Testis (tissue), 3 donors: ENCODE measurements around the gene CHST8. TPM values are rescaled to one million over a fixed set of nuclear protein-coding genes. Genes with fewer than 3 reads are reported as not detected.

Experiments
- DNase-seq: peaks from one replicate; pipeline ENCODE4 v3.0.0-alpha.2; 2019
- H3K27ac ChIP-seq, 2 donors: fragments of 200-600 bp; sonication (generic); one replicate each; pipeline ENCODE4 v1.5.1; 2019
- H3K27me3 ChIP-seq: fragments of 200-600 bp; sonication (generic); one replicate; pipeline ENCODE4 v1.5.1; 2019
- H3K36me3 ChIP-seq: fragments of 200-600 bp; sonication (generic); one replicate; pipeline ENCODE4 v1.5.1; 2017; ENCODE audit warnings: low read depth; ENCODE audit errors: missing control alignments
- H3K4me1 ChIP-seq: fragments of 200-600 bp; sonication (generic); one replicate; pipeline ENCODE4 v1.5.1; 2019
- H3K4me3 ChIP-seq, 2 donors: fragments of 200-600 bp; sonication (generic); one replicate each; pipeline ENCODE4 v1.5.1; 2017 to 2019
- H3K9me3 ChIP-seq: fragments of 200-600 bp; sonication (generic); one replicate; pipeline ENCODE4 v1.5.1; 2017
- CTCF ChIP-seq, 3 experiments: fragments of 450-650 bp in 2 of 3; fragments of 200-600 bp in 1 of 3; sonication (generic) in 1 of 3; IDR thresholded peaks; one replicate each; pipeline ENCODE4 v1.5.1; 2016 to 2019; ENCODE audit warnings: antibody characterized with exemption in 3 of 3, mild to moderate bottlenecking in 2 of 3, moderate library complexity in 1 of 3
- POLR2A ChIP-seq: fragments of 450-650 bp; IDR thresholded peaks from one replicate; pipeline ENCODE4 v1.6.1; 2017; ENCODE audit warnings: antibody characterized with exemption, mild to moderate bottlenecking, moderate library complexity
- WGBS, 2 donors: methylation state at CpG; one replicate each; pipeline ENCODE4 v1.1.5; 2018; 5-methylcytosine and 5-hydroxymethylcytosine counted together
- intact Hi-C: fragments of 100-400 bp; cut with DNase I; formaldehyde crosslinking; loops from one replicate; pipeline ENCODE4 v1.15.1; 2023; ENCODE audit warnings: low total_unique reads
- polyA plus RNA-seq: library from polyadenylated mRNA; stranded (reverse); fragments of 350-450 nt; fragmentation: Illumina TruSeq; extraction: RNeasy Lipid Tissue Mini Kit (QIAGEN cat#74804); gene quantifications from one replicate; pipeline ENCODE4 v1.2.3, GENCODE V29; 2014; ENCODE audit warnings: low read depth, low replicate concordance; ENCODE audit not compliant: insufficient read depth
- total RNA-seq, 2 donors: library from RNA; depleted of rRNA; stranded (reverse); fragments of >200 nt; gene quantifications; one replicate each; pipeline ENCODE4 v1.2.3, GENCODE V29; 2016

The CHST8 gene
- total and polyA plus RNA-seq, 3 donors from 2014 or later, result 0.75 to 0.93 (median 0.79) TPM

- H3K27ac ChIP-seq, result no peak overlapping the region
- no peak overlapping the region for H3K4me3 ChIP-seq
- H3K9me3 ChIP-seq, result no peaks in the 10 kb centered on the region
- DNase-seq, result no peak
- intact Hi-C loops, result no loop called here
- TF ChIP-seq CTCF (IDR thresholded peaks at IDR 0.05), result no peak
- no peak for TF ChIP-seq POLR2A
- no peaks in the 10 kb centered on the region for H3K27me3 ChIP-seq
- H3K36me3 ChIP-seq, result no peaks in the 10 kb centered on the region
- no peaks in the 10 kb centered on the region for H3K4me1 ChIP-seq
- WGBS, 2 donors, result 73 to 82% methylated on average over 8 of the region's 8 CpGs
Observed at GRCh38 chr19:33701565-33701964, 79.8 kb downstream of the CHST8 start.

- H3K4me1 ChIP-seq, result no peaks in the 10 kb centered on the region
- no peak overlapping the region for H3K4me3 ChIP-seq
- no peaks in the 10 kb centered on the region for H3K36me3 ChIP-seq
- no peak overlapping the region for H3K27ac ChIP-seq
- intact Hi-C loops, result no loop called here
- TF ChIP-seq CTCF (IDR thresholded peaks at IDR 0.05), result no peak
- TF ChIP-seq POLR2A, result no peak
- 71 to 74% methylated on average over 13 to 21 of the region's 21 CpGs for WGBS, 2 donors
- DNase-seq, result no peak
- no peaks in the 10 kb centered on the region for H3K9me3 ChIP-seq
- H3K27me3 ChIP-seq, result no peaks in the 10 kb centered on the region
Observed at GRCh38 chr19:33702606-33703437, 81.1 kb downstream of the CHST8 start.

- 81 to 86% methylated on average over 11 of the region's 11 CpGs for WGBS, 2 donors
- Histone ChIP-seq H3K36me3 (no peaks in the 10 kb centered on the region), H3K27me3 (no peaks in the 10 kb centered on the region), H3K27ac (no peak overlapping the region), H3K9me3 (no peaks in the 10 kb centered on the region), H3K4me1 (no peaks in the 10 kb centered on the region), H3K4me3 (no peak overlapping the region)
- DNase-seq, result no peak
- intact Hi-C loops, result no loop called here
- TF ChIP-seq POLR2A (no peak), CTCF (IDR thresholded peaks at IDR 0.05) (no peak)
Observed at GRCh38 chr19:33703438-33703750, 81.6 kb downstream of the CHST8 start.

- Histone ChIP-seq H3K9me3 (no peaks in the 10 kb centered on the region), H3K4me1 (no peaks in the 10 kb centered on the region), H3K36me3 (no peaks in the 10 kb centered on the region), H3K27ac (no peak overlapping the region), H3K27me3 (no peaks in the 10 kb centered on the region), H3K4me3 (no peak overlapping the region)
- DNase-seq, result no peak
- TF ChIP-seq CTCF (IDR thresholded peaks at IDR 0.05) (no peak), POLR2A (no peak)
- 62 to 86% methylated on average over 4 to 8 of the region's 8 CpGs for WGBS, 2 donors
- intact Hi-C loops, result no loop called here
Observed at GRCh38 chr19:33703821-33704220, 82.1 kb downstream of the CHST8 start.

- intact Hi-C loops, result no loop called here
- WGBS, 2 donors, result 46 to 79% methylated on average over 2 of the region's 2 CpGs
- Histone ChIP-seq H3K9me3 (no peaks in the 10 kb centered on the region), H3K27ac (no peak overlapping the region), H3K4me1 (no peaks in the 10 kb centered on the region), H3K4me3 (no peak overlapping the region), H3K36me3 (no peaks in the 10 kb centered on the region), H3K27me3 (no peaks in the 10 kb centered on the region)
- DNase-seq, result no peak
- TF ChIP-seq CTCF (IDR thresholded peaks at IDR 0.05), result no peak
- TF ChIP-seq POLR2A, result no peak
Observed at GRCh38 chr19:33704271-33704670, 82.5 kb downstream of the CHST8 start.
